ENCODE measurements around the gene SIX2.
"Not testable (repeated sequence)": the region's sequence is repeated elsewhere in the genome, so short reads cannot be mapped to it uniquely, and the experiment has no call there.

The SIX2 gene

GRCh38 chr2:45009303-45009927 lies at the start of gene SIX2:
SIX2 (minus strand) TSS chr2:45009452; CDS start chr2:45009110, 342 bp downstream.
- no peak for DNase-seq (ENCODE audit: low read depth)

- DNase-seq (ENCODE audit: low read depth) = no peak
Measured at GRCh38 chr2:45055162-45055605, 45.9 kb upstream of the SIX2 start.

DNA sequence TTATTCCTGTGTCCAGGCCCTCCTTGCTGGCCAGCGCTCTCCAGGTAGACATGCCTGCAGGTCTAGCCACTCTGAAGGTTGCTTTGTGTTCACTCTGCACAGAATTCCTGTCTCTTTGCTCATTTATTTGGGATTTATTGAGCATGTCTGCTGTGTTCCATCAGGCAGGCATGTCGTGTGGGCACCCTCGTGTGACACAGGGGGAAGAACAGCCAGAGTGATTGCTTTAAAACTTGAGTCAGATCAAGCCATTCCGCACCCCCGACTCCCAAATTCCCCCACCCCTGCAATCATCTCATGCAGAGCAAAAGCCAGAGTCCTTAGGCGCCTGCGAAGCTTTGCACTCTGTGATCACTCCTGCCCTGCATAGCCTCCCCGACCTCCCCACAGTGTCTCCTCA lies 44.7 kb upstream of the SIX2 start:
- no peak for DNase-seq (ENCODE audit: low read depth)

GRCh38 chr2:45052388-45052928 lies 43.2 kb upstream of the SIX2 start:
- no peak for DNase-seq (ENCODE audit: low read depth)

- DNase-seq (ENCODE audit: low read depth) = no peak
Measured at GRCh38 chr2:45049569-45050336, 40.5 kb upstream of the SIX2 start.

- DNase-seq (ENCODE audit: low read depth) = no peak
Measured at GRCh38 chr2:45047301-45047700, 38.0 kb upstream of the SIX2 start.

DNA sequence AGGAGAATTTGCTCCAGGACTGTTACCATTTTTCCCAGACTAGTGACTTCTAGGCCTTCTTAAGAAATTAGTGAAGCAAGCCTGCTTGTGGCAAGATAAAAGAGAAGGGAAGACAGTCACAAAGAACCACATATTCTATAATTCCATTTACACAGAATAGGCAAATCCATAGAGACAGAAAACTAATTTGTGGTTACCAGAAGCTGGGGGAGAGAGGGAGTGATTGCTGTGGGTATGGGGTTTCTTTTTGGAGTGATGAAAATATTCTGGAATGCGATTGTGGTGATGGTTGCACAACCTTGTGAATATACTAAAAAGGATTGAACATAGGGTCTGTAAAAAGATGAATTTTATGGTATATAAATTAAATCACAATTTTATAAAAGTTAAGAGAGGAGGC lies 37.5 kb upstream of the SIX2 start:
- no peak for DNase-seq (ENCODE audit: low read depth)

- no peak for DNase-seq (ENCODE audit: low read depth)
Measured at GRCh38 chr2:45045706-45046105, 36.5 kb upstream of the SIX2 start.

DNA sequence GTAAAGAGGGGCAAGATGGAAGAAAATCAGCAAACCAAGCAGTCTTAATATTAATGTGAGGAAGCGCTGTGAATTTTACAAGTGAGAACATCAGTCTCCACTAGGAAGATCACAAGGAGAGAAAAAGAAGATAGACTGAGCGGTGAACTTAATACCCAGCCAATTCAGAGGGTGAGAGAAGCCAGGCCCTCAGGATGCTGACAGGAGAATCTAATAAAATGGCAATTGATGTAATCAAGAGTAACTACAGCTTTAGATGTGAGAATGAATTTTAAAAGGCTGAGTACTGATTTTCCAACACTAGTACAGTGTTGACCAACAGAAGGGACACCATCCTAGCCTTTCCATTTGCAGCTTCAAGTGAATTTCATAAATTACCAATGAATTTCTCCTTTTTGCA lies 35.7 kb upstream of the SIX2 start:
- no peak for DNase-seq (ENCODE audit: low read depth)

- DNase-seq (ENCODE audit: low read depth) = no peak
Measured at GRCh38 chr2:45043174-45043573, 33.9 kb upstream of the SIX2 start.

GRCh38 chr2:45042401-45042800 lies 33.1 kb upstream of the SIX2 start:
- DNase-seq (ENCODE audit: low read depth) = no peak

GRCh38 chr2:45040786-45041185 lies 31.5 kb upstream of the SIX2 start:
- DNase-seq (ENCODE audit: low read depth) = no peak

DNA sequence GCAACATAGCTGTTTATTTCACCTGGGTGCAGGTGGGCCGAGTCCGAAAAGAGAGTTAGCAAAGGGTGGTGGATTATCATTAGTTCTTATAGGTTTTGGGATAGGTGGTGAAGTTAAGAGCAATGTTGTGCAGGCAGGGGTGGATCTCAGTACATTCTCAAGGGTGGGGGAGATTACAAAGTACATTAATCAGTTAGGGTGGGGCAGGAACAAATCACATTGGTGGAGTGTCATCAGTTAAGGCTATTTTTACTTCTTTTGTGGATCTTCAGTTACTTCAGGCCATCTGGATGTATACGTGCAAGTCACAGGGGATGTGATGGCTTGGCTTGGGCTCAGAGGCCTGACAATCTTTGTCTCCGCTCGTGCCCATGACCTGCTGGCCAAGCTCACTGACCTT lies 30.6 kb upstream of the SIX2 start:
- not testable (repeated sequence) for DNase-seq (ENCODE audit: low read depth)

DNA sequence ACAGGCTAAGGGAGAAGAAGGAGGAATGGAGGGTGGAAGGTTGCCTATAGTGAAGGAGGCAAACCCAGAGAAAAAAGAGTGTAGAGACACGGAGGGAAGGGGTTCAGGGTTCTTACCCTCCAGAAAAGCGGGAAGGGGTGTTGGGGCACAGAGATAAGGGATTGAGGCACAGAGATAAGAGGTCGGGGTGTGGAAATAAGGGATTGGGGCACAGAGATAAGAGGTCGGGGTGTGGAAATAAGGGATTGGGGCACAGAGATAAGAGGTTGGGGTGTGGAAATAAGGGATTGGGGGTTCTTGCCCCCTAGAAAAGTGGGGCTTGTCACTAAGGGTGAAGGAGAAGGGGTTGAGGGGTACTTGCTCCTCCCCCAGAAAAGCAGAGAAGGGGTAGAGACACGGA lies 29.6 kb upstream of the SIX2 start:
- not testable (repeated sequence) for DNase-seq (ENCODE audit: low read depth)

DNA sequence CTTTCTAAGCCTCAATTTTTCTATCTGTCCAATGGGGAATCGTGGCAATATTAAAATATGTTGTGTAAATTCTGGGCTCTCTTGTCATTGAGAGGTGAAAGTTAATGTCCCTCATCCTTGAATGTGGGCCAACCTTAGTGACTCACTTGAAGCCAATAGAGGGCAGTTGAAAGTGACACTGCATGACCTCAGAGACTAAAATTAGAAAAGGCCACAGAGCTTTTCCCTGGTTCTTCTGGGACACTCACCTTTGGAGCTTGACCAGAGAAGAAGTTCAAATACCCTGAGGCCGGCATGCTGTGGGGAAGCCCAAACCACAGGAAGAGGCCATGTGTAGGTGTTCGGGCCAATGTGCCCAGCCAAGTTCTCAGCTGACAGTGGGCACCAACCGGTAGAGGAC lies 24.1 kb upstream of the SIX2 start:
- no peak for DNase-seq (ENCODE audit: low read depth)

DNA sequence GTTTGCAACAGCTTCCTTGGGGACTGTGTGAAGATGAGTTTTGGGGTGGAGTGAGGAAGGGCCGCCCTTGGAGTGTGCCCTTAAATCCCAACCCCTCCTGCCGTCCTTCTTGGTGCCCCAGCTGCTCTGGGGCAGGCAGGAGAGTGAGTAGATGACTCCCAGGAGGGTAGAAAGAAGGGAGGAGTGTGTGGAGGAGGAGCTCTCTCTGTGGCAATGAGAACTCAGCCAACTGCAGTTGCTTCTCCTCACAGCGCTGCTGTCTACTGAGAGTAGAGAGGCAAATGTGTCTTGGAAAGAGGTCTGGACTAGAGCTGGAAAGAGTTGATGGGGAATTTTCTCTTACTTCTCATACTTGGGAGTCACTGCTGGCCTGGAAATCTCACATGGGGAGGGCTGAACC lies 21.8 kb upstream of the SIX2 start:
- DNase-seq (ENCODE audit: low read depth) = no peak

GRCh38 chr2:45030553-45030952 lies 21.3 kb upstream of the SIX2 start:
- DNase-seq (ENCODE audit: low read depth) = no peak

DNA sequence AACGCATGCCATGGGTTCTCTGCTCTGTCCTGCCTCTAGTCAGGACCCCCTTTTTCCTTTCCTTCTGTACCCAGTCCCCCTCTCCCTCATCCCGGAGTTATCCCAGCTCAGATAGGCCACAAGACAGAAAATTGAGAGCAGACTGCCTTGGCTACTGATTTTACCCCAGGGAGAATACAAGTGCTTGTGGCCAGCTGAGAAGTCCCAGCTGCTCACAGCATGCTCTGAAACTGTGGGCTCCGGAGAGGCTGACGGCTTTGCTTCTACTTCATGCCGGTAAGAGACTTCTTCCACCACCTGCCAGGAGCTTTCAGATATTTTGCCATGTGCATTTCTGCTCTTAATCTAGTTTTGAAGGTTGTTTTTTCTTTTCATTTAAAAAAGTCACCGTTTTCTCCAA lies 20.0 kb upstream of the SIX2 start:
- DNase-seq (ENCODE audit: low read depth) = no peak

- no peak for DNase-seq (ENCODE audit: low read depth)
Measured at GRCh38 chr2:45028276-45028675, 19.0 kb upstream of the SIX2 start.

GRCh38 chr2:45026924-45027450 lies 17.7 kb upstream of the SIX2 start:
- no peak for DNase-seq (ENCODE audit: low read depth)

GRCh38 chr2:45024600-45025291 lies 15.5 kb upstream of the SIX2 start:
- DNase-seq (ENCODE audit: low read depth) = no peak

GRCh38 chr2:45024097-45024496 lies 14.8 kb upstream of the SIX2 start:
- no peak for DNase-seq (ENCODE audit: low read depth)

- DNase-seq (ENCODE audit: low read depth) = no peak
Measured at GRCh38 chr2:45020439-45020838, 11.2 kb upstream of the SIX2 start.
